ENCODE results near the gene PRKN.

- TF ChIP-seq CTCF (IDR thresholded peaks at IDR 0.05; ENCODE audit: low read length) (no peak), EZH2 (optimal IDR thresholded peaks at IDR 0.05; ENCODE audit: low read depth, low read length) (no peak), EZH2phosphoT487 (IDR thresholded peaks at IDR 0.05; ENCODE audit: low read length) (no peak)
These were observed 8.0 kb downstream of the PRKN start for GRCh38 chr6:162719528-162719927.
